Measurements from ENCODE around the gene CCDC88A. TPM values are rescaled to one million over a fixed set of nuclear protein-coding genes. Genes with fewer than 3 reads are reported as not detected.

The CCDC88A gene
- total and polyA plus RNA-seq, 8 donors = 73.4 to 107 (median 101) TPM

DNA sequence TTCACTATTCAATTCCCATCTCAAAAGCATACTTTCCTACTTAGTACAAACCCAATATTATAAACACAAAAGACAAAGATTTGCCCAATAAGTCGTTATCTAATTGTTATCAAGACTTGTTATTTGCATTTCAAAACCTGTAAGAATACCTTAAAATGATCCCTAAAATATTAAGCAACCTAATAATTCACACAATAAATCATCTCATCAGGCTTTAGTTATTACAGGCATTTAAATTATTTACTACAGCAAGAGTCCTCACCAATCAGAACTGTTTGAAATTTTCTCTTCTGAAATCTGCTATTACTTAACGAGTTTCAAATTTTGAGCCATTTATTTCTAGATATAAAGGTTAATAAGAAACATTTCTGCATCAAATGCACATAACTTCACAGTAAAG, 1.6 kb downstream of the CCDC88A start:
- Histone ChIP-seq H3K36me3 (no peaks in the 10 kb centered on the region), H3K9me3 (no peaks in the 10 kb centered on the region), H3K4me1 (peaks cover 0 to 39% of the 10 kb centered on the region in 2 donors), H3K27ac (peak overlapping the region; percentile 93 to 95), H3K27me3 (no peaks in the 10 kb centered on the region), H3K4me3 (peak overlapping the region; percentile 72 to 78)
- DNase-seq = no peak
- TF ChIP-seq, protein P1, sequence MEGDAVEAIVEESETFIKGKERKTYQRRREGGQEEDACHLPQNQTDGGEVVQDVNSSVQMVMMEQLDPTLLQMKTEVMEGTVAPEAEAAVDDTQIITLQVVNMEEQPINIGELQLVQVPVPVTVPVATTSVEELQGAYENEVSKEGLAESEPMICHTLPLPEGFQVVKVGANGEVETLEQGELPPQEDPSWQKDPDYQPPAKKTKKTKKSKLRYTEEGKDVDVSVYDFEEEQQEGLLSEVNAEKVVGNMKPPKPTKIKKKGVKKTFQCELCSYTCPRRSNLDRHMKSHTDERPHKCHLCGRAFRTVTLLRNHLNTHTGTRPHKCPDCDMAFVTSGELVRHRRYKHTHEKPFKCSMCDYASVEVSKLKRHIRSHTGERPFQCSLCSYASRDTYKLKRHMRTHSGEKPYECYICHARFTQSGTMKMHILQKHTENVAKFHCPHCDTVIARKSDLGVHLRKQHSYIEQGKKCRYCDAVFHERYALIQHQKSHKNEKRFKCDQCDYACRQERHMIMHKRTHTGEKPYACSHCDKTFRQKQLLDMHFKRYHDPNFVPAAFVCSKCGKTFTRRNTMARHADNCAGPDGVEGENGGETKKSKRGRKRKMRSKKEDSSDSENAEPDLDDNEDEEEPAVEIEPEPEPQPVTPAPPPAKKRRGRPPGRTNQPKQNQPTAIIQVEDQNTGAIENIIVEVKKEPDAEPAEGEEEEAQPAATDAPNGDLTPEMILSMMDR (IDR thresholded peaks at IDR 0.05) = no peak
- intact Hi-C loops (cut with DNase I) = loop anchor here in 1 of 2 donors (10.0 kb wide), 1 partner anchor 133 kb away; no protein-coding TSS in a partner anchor
- ATAC-seq = no peak

DNA sequence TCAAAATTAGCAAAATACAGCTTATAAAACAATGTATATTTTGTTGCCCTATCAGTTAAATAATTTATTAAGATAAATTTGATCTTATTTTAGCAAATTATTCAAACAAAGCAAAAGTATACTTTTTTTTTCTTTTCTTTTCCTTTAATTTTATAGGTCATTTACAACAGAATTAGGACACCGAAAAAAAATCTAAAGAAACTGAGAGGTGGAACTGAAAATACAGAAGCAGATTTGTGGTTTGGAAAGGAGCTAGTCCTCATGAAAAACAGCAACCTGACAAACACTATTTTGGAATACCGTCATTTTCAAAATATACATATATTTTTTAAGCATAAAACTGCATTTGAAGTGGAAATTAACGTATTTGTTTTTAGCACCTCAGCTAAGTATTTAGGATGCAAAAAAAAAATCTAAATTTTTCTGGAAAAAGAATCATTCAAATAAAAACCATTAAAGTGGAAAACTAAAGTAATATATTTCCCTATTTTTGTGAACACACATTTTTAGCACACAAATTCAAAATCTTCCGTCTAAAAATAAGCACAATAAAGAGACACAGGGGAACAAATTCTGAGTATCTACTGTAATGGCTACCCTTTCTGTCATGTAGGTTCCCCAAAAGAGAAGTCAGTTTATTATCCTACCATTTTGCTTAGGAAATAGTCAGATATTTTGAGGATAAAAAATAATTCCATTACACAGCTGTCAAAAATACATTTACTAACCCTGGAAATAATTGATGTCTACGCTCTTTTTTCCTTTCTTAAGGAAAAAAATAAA, 2.7 kb downstream of the CCDC88A start:
- DNase-seq (no peak), ATAC-seq (no peak)
- intact Hi-C loops (cut with DNase I) = loop anchor here in 1 of 2 donors (10.0 kb wide), 1 partner anchor 132 kb away; no protein-coding TSS in a partner anchor
- TF ChIP-seq, protein P1 (IDR thresholded peaks at IDR 0.05) = no peak
- Histone ChIP-seq H3K36me3 (peaks cover 0 to 5% of the 10 kb centered on the region in 2 donors), H3K4me3 (peak overlapping the region in 1 of 2 donors; percentile 78), H3K9me3 (no peaks in the 10 kb centered on the region), H3K27me3 (no peaks in the 10 kb centered on the region), H3K27ac (no peak overlapping the region), H3K4me1 (peaks cover 0 to 39% of the 10 kb centered on the region in 2 donors)

DNA sequence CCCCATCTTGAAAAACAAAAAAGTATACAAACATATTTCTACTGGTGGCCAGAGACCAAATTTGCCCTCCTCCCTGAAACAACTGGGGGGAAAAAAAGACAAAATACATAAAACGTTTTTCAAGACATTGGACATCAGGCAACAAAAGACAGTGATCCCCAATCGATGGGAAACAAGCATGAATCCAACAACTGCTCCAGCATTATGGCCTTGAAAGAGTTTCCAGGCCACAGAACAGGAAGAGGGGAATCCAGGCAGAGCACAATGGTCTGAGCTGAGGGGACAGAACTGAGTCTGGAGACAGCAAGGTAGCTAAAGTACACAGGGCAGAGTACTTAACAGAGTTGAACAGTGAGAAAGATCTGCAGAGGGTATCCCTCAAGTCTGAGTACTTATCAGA, 4.4 kb downstream of the CCDC88A start:
- TF ChIP-seq, protein P1 (IDR thresholded peaks at IDR 0.05) = no peak
- Histone ChIP-seq H3K9me3 (no peaks in the 10 kb centered on the region), H3K36me3 (peaks cover 0 to 5% of the 10 kb centered on the region in 2 donors), H3K27me3 (no peaks in the 10 kb centered on the region), H3K4me3 (no peak overlapping the region), H3K27ac (no peak overlapping the region), H3K4me1 (peaks cover 0 to 29% of the 10 kb centered on the region in 2 donors)
- ATAC-seq = no peak
- DNase-seq = no peak
- intact Hi-C loops (cut with DNase I) = loop anchor here in 1 of 2 donors (10.0 kb wide), 1 partner anchor 130 kb away; no protein-coding TSS in a partner anchor

DNA sequence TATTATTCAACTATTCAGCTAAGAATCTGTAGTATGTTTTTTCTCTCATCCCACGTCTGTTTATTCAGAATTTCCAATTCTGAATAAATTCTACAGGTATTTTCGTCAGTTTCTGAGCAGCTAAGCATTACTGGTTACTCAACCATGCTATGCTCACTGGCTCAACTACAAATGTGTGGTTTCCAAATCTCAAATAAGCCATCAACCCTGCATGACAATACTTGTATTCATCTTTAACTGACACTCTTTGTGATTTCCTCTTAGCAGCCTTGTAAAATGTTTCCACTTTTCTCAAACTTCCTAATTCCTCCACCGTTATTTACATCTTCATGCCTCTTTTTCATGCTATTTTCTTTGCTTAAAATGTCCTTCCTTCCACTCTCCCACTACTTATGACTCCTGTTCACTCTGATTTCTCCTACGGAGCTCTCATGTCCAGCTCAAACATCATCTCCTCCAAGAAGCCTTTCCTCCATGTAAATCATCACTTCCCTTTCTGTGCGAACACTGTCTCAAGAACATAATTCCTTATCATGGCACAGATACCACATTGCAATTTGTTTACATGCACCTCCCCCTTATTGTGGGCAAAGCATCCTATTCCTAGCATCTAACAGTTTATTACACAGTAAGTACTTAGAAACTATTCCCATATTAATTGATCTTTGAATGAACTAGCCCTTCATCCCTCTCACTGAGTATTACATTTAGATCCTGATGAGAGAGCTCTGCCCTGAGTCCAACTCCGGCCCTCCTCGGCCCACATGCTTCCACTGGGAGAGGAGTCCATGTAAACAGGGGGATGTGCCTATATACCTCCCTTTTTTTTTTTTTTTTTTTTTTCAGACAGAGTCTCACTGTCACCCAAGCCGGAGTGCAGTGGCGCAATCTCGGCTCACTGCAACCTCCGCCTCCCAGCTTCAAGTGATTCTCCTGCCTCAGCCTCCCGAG, 10.5 kb downstream of the CCDC88A start:
- no peaks in the 10 kb centered on the region for H3K9me3 ChIP-seq
- ATAC-seq (no peak), DNase-seq (no peak)
- no peak overlapping the region for H3K27ac ChIP-seq
- H3K27me3 ChIP-seq = no peaks in the 10 kb centered on the region
- intact Hi-C loops (cut with DNase I) = no loop called here
- no peak overlapping the region for H3K4me3 ChIP-seq
- TF ChIP-seq, protein P1 (IDR thresholded peaks at IDR 0.05) = no peak
- H3K36me3 ChIP-seq = peaks cover 0 to 19% of the 10 kb centered on the region in 2 donors
- H3K4me1 ChIP-seq = no peaks in the 10 kb centered on the region
